ENCODE data around the gene NPEPL1.

- TF ChIP-seq EZH2 (IDR thresholded peaks at IDR 0.05; ENCODE audit: insufficient read depth, poor library complexity, severe bottlenecking), result no peak
- no peak for TF ChIP-seq EZH2phosphoT487 (IDR thresholded peaks at IDR 0.05; ENCODE audit: insufficient read depth, low read depth)
Observed at GRCh38 chr20:58723628-58723984, 31.0 kb downstream of the NPEPL1 start.
